SU-DHL-6 (cell line): ENCODE measurements around the gene AGR2.
"Not testable (repeated sequence)": the region's sequence is repeated elsewhere in the genome, so short reads cannot be mapped to it uniquely, and the experiment has no call there.

Experiments
- H2AFZ ChIP-seq: fragments of 200-600 bp; sonication (generic); 2 replicates; pipeline ENCODE4 v1.6.1; 2014; ENCODE audit warnings: low read depth, mild to moderate bottlenecking, moderate library complexity, mixed read lengths, antibody characterized with exemption, low read length; ENCODE audit not compliant: severe bottlenecking
- H3F3A ChIP-seq: fragments of 200-600 bp; shearing (Covaris generic); 2 replicates; pipeline ENCODE4 v1.6.0; 2016; ENCODE audit warnings: antibody characterized with exemption, mild to moderate bottlenecking; ENCODE audit not compliant: insufficient read depth
- H3K27ac ChIP-seq: fragments of 200-600 bp; sonication (generic); 2 replicates; pipeline ENCODE4 v1.5.1; 2016; ENCODE audit warnings: low read depth, mild to moderate bottlenecking, low read length, moderate library complexity, mixed read lengths
- H3K27me3 ChIP-seq: fragments of 200-600 bp; sonication (generic), shearing (Covaris generic); 2 replicates; pipeline ENCODE4 v1.6.0; 2014; ENCODE audit warnings: mild to moderate bottlenecking, low read length
- H3K36me3 ChIP-seq: fragments of 200-600 bp; sonication (generic); 2 replicates; pipeline ENCODE4 v1.6.1; 2014; ENCODE audit warnings: mild to moderate bottlenecking, low read length, mixed read lengths
- H3K4me2 ChIP-seq: fragments of 300-600, 200-600 bp; shearing (Covaris generic), sonication (generic); 2 replicates; pipeline ENCODE4 v1.6.0; 2014; ENCODE audit warnings: low read length, low read depth, mild to moderate bottlenecking; ENCODE audit not compliant: poor library complexity, severe bottlenecking
- H3K4me3 ChIP-seq: fragments of 200-600 bp; sonication (generic); 2 replicates; pipeline ENCODE4 v1.5.1; 2014; ENCODE audit warnings: antibody characterized with exemption, low read length, mild to moderate bottlenecking, mixed read lengths; ENCODE audit not compliant: insufficient read depth, poor library complexity, severe bottlenecking
- H3K79me2 ChIP-seq: fragments of 200-600 bp; sonication (generic); 2 replicates; pipeline ENCODE4 v1.6.1; 2014; ENCODE audit warnings: mild to moderate bottlenecking, low read length, moderate library complexity; ENCODE audit not compliant: insufficient read depth
- H3K9ac ChIP-seq: fragments of 200-600 bp; sonication (generic); 2 replicates; pipeline ENCODE4 v1.7.0; 2014; ENCODE audit warnings: mild to moderate bottlenecking, low read length
- H3K9me2 ChIP-seq: fragments of 200-600 bp; sonication (generic); replicated peaks from 2 replicates; pipeline ENCODE4 v1.6.1; 2014; ENCODE audit warnings: low read length; ENCODE audit not compliant: insufficient read depth
- H3K9me3 ChIP-seq: fragments of 200-600 bp; sonication (generic); 2 replicates; pipeline ENCODE4 v1.6.1; 2014; ENCODE audit warnings: low read length, mixed read lengths; ENCODE audit not compliant: insufficient read depth
- H4K20me1 ChIP-seq: fragments of 200-600 bp; sonication (generic); 2 replicates; pipeline ENCODE4 v1.6.1; 2014; ENCODE audit warnings: low read depth, mild to moderate bottlenecking, antibody characterized with exemption, low read length, moderate library complexity, mixed read lengths
- EZH2phosphoT487 ChIP-seq: fragments of 200-600 bp; sonication (generic), shearing (Covaris generic); conservative IDR thresholded peaks from 2 replicates; pipeline ENCODE4 v1.6.1; 2018; ENCODE audit warnings: mild to moderate bottlenecking, antibody characterized with exemption, low read length, moderate library complexity, mixed read lengths
- TF ChIP-seq, protein P1 (sequence below): fragments of 200-600 bp; sonication (generic); IDR thresholded peaks from one replicate; pipeline ENCODE4 v1.5.1; 2017; ENCODE audit warnings: antibody characterized with exemption, mild to moderate bottlenecking, low read length, moderate library complexity; ENCODE audit not compliant: insufficient read depth, poor library complexity, severe bottlenecking

The AGR2 gene

DNA sequence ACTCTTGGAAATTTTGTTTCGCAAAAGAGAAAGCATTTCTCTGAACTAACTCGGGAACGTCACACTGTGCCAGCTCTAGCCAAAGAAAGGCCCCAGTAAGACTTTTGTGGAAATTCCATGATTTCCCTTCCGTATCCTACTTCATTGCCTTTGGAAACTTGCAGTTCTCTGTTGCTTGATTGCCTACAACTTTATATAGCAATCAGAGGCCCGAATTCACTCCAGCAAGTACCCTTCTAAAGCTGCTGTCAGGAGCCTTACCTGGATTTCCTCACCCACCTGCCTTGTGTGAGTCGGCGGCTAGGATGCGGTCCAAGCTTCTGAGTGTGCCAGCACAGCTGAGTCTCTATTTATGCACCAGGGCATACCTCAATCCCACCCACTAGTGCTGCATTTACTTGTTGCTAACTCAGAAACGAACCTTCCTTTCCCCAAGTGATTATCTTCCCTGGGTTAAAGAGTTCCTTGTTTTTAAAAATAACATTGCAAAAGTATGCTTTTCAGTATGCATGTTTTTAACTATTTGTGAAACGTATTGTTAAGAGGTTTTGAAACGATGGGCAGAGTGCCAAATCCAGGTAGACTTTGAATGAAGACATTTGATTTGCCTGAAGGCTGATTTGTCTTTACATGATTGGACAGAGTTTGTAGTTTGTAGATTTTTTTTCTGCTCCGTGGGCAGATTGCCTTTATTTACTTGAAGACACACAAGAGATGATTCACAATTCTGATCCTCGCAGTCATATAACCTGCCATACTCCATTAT is at the start of gene AGR2:
AGR2 (minus strand) TSS at position 326 of the 766 bp plus-strand sequence. CDS start 3,203 bp downstream, outside the sequence.
- Histone ChIP-seq H3K9me2 (no peaks in the 10 kb centered on the region), H3K36me3 (no peaks in the 10 kb centered on the region), H3K27me3 (no peaks in the 10 kb centered on the region), H3K4me2 (no peak within 1 kb of the TSS), H3K4me3 (no peak within 1 kb of the TSS), H3F3A (no peaks in the 10 kb centered on the region), H3K27ac (no peak within 1 kb of the TSS), H3K9me3 (no peaks in the 10 kb centered on the region), H2AFZ (no peak within 1 kb of the TSS), H3K79me2 (no peaks in the 10 kb centered on the region), H4K20me1 (no peaks in the 10 kb centered on the region), H3K9ac (no peak within 1 kb of the TSS)
- no peak for TF ChIP-seq EZH2phosphoT487
- TF ChIP-seq, protein P1, sequence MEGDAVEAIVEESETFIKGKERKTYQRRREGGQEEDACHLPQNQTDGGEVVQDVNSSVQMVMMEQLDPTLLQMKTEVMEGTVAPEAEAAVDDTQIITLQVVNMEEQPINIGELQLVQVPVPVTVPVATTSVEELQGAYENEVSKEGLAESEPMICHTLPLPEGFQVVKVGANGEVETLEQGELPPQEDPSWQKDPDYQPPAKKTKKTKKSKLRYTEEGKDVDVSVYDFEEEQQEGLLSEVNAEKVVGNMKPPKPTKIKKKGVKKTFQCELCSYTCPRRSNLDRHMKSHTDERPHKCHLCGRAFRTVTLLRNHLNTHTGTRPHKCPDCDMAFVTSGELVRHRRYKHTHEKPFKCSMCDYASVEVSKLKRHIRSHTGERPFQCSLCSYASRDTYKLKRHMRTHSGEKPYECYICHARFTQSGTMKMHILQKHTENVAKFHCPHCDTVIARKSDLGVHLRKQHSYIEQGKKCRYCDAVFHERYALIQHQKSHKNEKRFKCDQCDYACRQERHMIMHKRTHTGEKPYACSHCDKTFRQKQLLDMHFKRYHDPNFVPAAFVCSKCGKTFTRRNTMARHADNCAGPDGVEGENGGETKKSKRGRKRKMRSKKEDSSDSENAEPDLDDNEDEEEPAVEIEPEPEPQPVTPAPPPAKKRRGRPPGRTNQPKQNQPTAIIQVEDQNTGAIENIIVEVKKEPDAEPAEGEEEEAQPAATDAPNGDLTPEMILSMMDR, result no peak

DNA sequence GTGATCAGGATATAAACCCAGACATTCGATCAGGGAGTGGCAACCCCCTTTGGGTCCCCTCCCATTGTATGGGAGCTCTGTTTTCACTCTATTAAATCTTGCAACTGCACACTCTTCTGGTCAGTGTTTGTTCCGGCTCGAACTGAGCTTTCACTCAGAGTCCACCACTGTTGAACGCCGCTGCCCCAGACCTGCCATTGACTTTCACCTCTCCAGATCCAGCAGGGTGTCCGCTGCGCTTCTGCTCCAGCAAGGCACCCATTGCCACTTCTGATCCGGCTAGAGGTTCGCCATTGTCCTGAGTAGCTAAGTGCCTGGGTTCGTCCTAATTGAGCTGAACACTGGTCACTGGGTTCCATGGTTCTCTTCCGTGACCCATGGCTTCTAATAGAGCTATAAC is 48.4 kb upstream of the AGR2 start:
- H2AFZ ChIP-seq, H3K79me2 ChIP-seq, H3F3A ChIP-seq, H4K20me1 ChIP-seq, H3K27ac ChIP-seq, H3K4me3 ChIP-seq, H3K36me3 ChIP-seq, H3K9ac ChIP-seq, H3K4me2 ChIP-seq, H3K27me3 ChIP-seq, H3K9me3 ChIP-seq, H3K9me2 ChIP-seq: not testable (repeated sequence)

DNA sequence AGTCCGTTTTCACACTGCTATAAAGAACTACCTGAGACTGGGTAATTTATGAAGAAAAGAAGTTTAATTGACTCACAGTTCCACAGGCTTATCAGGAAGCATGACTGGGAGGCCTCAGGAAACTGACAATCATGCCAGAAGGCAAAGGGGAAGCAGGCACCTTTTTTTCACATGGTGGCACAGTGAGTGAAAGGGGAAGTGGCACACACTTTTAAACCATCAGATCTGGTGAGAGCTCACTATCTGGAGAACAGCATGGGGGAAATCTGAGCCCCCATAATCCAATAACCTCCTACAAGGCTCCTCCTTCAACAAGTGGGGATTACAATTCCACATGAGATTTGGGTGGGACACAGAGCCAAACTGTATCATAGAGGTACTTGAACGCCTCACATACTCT is 47.0 kb upstream of the AGR2 start:
- Histone ChIP-seq H3K9me3 (no peaks in the 10 kb centered on the region), H3K27me3 (no peaks in the 10 kb centered on the region), H3K9me2 (no peaks in the 10 kb centered on the region), H3K79me2 (no peaks in the 10 kb centered on the region), H3K27ac (no peak overlapping the region), H3F3A (no peaks in the 10 kb centered on the region), H3K9ac (no peak overlapping the region), H3K4me3 (no peak overlapping the region), H3K4me2 (no peak overlapping the region), H3K36me3 (no peaks in the 10 kb centered on the region), H4K20me1 (no peaks in the 10 kb centered on the region), H2AFZ (no peak overlapping the region)
- TF ChIP-seq, protein P1, result no peak
- no peak for TF ChIP-seq EZH2phosphoT487

DNA sequence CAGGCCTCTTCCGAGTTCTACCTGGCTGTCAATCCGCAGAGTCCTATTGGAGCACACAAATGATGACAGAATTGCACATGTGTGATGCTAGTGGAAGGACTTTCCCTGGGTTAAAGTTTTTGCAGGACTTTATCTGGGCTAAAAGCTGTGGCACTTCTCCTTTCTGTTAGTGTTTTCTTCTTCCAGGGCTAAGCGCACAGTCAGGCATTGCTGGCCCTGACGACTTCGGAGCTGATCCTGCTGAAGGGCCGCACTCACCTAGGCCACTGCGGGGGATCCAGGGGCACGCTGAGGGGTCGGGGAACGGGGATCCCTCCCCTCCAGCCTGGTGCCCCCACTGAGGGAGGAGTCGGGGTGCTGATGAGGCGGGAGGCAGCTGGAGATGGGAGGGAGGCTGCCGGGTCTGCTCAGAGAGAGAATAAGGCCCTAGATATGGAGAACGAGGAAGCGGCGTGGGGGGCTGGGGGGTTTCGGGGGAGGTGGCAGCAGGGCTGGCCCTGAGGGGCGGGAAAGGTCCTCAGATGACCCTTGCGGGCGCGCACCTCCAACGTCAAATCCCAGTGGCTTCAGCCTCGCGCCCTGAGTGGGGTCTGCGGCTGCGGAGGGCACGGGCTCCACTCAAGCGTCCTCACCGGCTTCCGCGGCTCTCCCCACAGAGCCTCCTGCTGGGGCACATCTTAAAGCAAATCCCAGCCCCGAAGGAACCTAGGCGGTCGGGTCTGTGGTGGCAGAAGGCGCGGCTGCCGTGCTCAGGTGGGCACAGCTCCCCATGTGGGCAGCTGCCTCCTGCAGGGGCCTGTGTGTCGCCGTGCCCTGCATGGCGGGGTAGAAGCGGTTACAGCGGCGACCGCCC is 46.0 kb upstream of the AGR2 start:
- H3K79me2 ChIP-seq, result no peaks in the 10 kb centered on the region
- H4K20me1 ChIP-seq, result no peaks in the 10 kb centered on the region
- no peak overlapping the region for H3K9ac ChIP-seq
- H2AFZ ChIP-seq, result no peak overlapping the region
- no peak overlapping the region for H3K4me3 ChIP-seq
- TF ChIP-seq, protein P1, result no peak
- TF ChIP-seq EZH2phosphoT487, result no peak
- H3F3A ChIP-seq, result no peaks in the 10 kb centered on the region
- no peaks in the 10 kb centered on the region for H3K36me3 ChIP-seq
- no peaks in the 10 kb centered on the region for H3K27me3 ChIP-seq
- H3K9me2 ChIP-seq, result no peaks in the 10 kb centered on the region
- no peak overlapping the region for H3K27ac ChIP-seq
- H3K4me2 ChIP-seq, result no peak overlapping the region
- H3K9me3 ChIP-seq, result no peaks in the 10 kb centered on the region
